HG03060 (cell line): ENCODE data around the gene CNTROB.
"Not testable (repeated sequence)": the region's sequence is repeated elsewhere in the genome, so short reads cannot be mapped to it uniquely, and the experiment has no call there.

ENCODE experiments used
- ATAC-seq: cut with Tn5 transposase; IDR thresholded peaks from one replicate; pipeline ENCODE4 v1.9.1; 2021; ENCODE audit warnings: low read depth, moderate number of reproducible peaks; ENCODE audit not compliant: unreplicated experiment

The CNTROB gene

DNA sequence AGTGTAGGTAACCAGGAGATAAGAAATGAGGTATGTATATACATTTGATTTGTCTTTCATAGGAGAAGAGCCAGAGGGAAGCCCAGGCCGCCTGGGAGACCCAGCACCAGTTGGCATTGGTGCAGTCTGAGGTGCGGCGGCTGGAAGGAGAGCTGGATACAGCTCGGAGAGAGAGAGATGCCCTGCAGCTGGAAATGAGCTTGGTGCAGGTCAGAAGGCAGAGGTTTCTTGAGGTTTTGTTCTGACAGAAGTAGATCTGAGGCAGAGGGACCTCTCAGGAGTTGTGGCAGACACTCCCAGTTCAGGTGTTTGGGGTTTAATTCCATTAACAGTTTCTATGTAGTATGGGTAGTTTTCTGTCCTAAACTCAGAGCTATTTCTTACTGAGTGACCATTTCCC lies 8.0 kb downstream of the CNTROB start:
- ATAC-seq: no peak

- ATAC-seq: no peak
Observed at GRCh38 chr17:7940743-7941142, 8.7 kb downstream of the CNTROB start.

DNA sequence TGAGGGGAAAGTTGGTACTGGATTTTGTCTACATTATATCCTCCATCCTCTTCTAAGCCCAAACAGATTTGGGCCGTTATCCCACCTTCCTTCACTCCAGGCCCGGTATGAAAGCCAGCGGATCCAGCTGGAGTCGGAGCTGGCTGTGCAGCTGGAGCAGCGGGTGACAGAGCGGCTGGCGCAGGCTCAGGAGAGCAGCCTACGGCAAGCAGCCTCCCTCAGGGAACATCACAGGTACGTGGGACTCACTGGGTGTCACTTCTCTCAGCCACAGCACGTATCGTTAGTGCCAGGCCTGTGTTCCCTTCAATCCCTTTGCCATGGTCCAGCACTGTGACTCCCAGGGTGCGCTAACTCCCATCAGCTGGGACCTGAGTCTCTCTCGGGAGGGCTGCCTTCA lies 11.3 kb downstream of the CNTROB start:
- no peak for ATAC-seq

- no peak for ATAC-seq
Observed at GRCh38 chr17:7944326-7944725, 12.3 kb downstream of the CNTROB start.

DNA sequence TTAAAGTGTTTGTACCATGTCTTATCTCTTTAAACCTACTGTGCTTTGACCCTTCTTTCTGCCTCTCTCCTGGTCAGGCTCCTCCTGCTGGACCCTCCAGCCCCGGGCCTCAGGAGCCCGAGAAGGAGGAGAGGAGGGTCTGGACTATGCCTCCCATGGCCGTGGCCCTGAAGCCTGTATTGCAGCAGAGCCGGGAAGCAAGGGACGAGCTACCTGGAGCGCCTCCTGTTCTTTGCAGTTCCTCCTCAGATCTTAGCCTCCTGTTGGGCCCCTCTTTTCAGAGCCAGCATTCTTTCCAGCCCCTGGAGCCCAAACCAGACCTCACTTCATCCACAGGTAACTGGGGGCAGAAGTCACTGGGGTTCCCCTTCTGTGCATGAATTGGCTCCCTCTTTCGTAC lies 13.6 kb downstream of the CNTROB start:
- no peak for ATAC-seq

DNA sequence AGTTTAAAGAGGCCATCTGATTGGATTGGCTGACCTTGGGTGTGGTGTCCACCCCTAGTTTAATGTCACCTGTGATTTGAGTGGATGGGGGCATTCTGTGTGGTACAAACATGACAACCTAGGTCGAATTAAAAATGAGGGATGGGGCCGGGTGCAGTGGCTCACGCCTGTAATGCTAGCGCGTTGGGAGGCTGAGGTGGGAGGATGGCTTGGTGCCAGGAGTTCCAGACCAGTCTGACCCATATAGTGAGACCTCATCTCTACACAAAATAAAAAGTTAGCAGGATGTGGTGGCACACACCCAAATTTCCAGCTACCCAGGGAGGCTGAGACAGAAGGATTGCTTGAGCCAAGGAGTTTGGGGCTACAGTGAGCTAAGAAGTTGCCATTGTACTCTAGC lies 14.4 kb downstream of the CNTROB start:
- no peak for ATAC-seq

DNA sequence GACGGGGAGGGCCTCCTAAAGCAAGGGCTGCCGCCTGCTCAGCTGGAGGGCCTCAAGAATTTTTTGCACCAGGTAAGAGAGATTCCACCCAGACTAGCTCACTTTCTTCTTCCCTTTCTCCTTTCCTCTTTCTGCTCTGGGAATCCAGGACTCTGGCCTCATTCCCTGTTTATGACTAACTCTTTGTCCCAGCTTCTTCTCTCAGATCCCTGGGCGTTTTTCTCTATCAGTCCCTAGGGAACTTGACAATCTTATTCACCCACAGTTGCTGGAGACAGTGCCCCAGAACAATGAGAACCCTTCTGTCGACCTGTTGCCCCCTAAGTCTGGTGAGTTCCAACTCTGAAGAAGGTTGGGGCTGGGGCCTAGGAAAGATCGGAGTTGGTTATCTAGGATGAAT lies 15.6 kb downstream of the CNTROB start:
- ATAC-seq: no peak

DNA sequence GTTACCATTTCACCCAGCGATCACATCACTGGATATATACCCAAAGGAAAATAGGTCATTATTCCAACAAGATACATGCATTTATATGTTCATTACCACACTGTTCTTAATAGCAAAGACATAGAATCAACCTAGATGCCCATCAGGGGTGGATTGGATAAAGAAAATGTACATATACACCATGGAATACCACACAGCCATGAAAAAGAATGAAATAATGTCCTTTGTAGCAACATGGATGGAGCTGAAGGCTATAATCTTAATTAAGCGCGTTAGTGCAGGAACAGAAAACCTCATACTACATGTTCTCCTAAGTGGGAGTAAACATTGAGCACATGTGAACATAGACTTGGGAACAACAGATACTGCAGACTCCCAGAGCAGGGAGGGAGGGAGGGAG lies 18.6 kb downstream of the CNTROB start:
- no peak for ATAC-seq

GRCh38 chr17:7951143-7951792 lies 19.3 kb downstream of the CNTROB start:
- no peak for ATAC-seq

DNA sequence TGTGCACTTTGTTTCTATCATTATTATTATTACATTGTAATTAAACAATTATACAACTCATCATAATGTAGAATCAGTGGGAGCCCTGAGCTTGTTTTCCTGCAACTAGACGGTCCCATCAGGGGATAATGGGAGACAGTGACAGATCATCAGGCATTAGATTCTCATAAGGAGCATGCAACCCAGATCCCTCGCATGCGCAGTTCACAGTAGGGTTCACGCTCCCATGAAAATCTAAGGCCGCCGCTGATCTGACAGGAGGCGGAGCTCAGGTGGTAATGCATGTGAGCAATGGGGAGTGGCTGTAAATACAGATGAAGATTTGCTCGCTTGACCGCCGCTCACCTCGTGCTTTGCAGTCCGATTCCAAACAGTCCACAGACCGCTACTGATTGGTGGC lies 21.3 kb downstream of the CNTROB start:
- not testable (repeated sequence) for ATAC-seq

DNA sequence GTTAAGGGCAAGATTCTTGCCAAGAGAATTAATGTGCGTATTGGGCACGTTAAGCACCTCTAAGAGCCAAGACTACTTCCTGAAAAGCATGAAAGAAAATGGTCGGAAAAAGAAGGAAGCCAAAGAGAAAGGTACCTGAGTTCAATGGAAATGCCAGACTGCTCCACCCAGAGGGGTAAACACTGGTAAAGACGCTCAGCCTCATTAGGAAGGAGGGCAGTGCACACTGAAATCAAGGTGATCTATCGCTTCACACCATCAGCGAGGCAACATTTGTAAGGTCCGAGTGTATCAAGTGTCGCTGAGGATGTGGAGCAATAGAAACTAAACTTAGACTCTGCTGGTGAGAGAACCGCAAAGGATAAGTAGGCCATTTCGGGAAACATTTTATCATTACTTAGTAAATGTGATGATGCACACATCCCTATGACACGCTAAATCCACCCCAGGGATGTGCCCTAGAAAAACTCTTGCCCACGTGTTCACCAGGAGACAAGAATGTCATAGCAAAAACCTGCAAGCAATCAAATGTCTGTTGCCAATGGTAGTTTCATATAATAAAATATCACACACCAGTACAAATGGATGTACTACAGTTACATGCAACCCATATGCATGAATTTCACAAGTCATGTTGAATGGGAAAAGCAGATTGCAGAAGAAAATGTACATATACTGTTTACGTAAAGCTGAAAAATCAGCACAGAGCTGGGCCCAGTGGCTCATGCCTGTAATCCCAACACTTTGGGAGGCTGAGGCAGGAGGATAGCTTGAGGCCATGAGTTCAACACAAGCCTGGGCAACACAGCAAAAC lies 23.6 kb downstream of the CNTROB start:
- no peak for ATAC-seq

DNA sequence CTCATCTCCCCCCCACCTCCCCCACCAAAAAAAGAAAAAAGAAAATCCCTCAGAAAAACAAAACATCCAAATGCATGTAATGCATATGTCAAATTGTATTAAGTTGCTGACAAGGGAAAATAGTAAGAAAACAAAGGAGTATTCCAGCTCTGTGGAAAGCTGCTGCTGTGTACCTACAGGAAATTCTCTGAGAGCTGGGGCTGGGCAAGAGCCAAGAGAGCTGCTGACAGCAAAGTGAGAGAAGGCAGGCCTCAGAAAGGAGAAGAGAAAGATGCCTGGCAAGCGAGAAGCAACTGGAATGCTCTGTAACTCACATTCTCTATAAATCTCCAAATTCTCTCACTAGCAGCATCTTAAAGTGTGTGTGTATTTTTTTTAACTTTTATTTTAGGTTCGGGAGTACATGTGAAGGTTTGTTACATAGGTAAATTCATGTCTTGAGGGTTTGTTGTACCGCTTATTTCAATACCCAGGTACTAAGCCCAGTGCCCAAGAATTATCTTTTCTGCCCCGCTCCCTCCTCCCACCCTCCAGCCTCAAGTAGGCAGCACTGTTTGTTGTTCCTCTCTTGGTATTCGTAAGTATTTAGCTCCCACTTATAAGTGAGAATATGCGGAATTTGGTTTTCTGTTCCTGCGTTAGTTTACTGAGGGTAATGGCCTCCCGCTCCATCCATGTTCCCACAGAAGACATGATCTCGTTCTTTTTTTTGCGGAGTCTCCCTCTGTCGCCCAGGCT lies 24.4 kb downstream of the CNTROB start:
- no peak for ATAC-seq

- no peak for ATAC-seq
Observed at GRCh38 chr17:7959503-7960253, 27.7 kb downstream of the CNTROB start.

DNA sequence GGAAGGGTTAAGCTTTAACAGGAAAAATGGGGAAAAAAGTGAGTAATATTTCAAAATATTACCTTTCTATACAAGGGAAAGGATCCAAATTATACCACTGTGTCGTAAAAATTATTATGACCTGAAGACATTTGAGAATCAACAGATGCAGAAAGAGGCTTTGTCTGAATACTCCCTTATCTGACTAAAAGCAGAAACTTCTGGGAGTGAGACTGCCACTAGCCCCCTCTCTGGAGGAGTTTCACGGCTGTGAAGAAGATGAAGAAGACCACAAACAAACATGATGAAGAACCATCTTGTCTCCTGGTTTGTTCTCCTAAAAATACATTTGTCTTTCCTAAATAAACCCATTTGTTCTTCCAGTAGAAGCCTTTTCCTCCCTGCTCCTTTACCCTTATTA lies 29.4 kb downstream of the CNTROB start:
- no peak for ATAC-seq

GRCh38 chr17:7967751-7968150 lies 35.7 kb downstream of the CNTROB start:
- no peak for ATAC-seq

GRCh38 chr17:7969433-7969832 lies 37.4 kb downstream of the CNTROB start:
- no peak for ATAC-seq

DNA sequence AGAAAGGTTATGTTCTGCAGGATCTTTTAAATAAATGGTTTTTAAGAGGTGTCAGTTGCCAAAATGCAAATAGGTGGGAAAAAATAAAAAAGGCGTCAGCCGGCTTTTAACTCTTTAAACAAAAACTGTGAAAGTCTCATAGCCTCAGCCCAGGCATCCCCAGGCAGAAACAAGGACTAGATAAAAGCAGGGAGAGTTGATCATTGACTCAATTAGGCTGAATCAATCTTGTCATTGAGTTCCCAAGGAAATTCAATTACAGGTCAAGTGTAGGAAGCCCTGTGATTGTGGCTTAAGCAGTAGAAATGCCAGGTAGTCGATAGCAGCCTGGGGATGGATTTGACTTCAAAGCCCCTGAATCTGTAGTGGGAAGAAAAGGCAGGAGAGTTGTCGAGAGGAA lies 39.6 kb downstream of the CNTROB start:
- ATAC-seq: no peak

DNA sequence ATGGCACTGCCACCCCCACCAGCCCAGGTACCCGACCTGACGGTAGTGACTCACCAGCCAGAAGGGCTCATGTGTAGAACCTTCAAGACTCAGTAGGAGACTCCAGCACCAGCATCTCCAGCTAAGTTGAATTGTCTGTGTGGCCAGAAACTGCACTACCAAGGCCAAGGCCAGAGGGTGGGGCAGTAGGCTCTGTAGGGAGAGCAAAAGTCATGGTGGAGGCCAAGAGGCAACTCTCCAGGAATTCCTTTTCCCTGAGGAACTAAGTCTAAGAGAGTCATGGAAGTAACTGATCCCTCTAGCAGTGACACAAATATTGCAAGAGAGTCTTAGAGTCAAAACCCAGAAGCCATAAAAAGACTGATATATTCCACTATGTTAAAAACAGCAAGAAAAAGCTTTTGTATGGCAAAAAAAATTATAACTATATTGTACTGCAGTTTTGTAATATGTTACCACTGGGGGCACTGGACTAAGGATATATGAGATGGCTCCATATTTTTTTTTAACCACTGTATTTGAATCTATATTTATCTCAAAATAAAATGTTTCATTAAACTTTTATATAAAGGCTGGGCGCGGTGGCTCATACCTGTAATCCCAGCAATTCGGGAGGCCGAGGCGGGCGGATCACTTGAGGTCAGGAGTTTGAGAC lies 40.3 kb downstream of the CNTROB start:
- no peak for ATAC-seq

- no peak for ATAC-seq
Observed at GRCh38 chr17:7974638-7975131, 42.7 kb downstream of the CNTROB start.

- no peak for ATAC-seq
Observed at GRCh38 chr17:7977039-7977438, 45.0 kb downstream of the CNTROB start.
